RWPE2 (cell line): ENCODE measurements around the gene PAEP.

Experiments used
- ATAC-seq: fragments of 200-7000 bp; cut with Tn5 transposase; 3 replicates; pipeline ENCODE4 v1.9.1; 2021; ENCODE audit warnings: low read depth
- DNase-seq: peaks from one replicate; pipeline ENCODE4 v3.0.0-alpha.2; 2020; ENCODE audit warnings: low spot score
- H3K27ac ChIP-seq: fragments of 450-650 bp; 2 replicates; pipeline ENCODE4 v1.5.1; 2017; ENCODE audit warnings: mild to moderate bottlenecking; ENCODE audit not compliant: poor library complexity, severe bottlenecking
- H3K27me3 ChIP-seq: fragments of 250-450 bp; sonication (Bioruptor Pico); 2 replicates; pipeline ENCODE4 v1.5.1; 2021; ENCODE audit warnings: mild to moderate bottlenecking, moderate library complexity; ENCODE audit not compliant: insufficient read depth, poor library complexity, severe bottlenecking
- H3K36me3 ChIP-seq: fragments of 250-450 bp; sonication (Bioruptor Pico); 2 replicates; pipeline ENCODE4 v1.5.1; 2020; ENCODE audit warnings: low read depth, mild to moderate bottlenecking, moderate library complexity
- H3K4me1 ChIP-seq: fragments of 250-450 bp; sonication (Bioruptor Pico); 2 replicates; pipeline ENCODE4 v1.5.1; 2021; ENCODE audit warnings: mild to moderate bottlenecking, moderate library complexity; ENCODE audit not compliant: insufficient read depth, poor library complexity, severe bottlenecking
- H3K4me3 ChIP-seq: fragments of 250-450 bp; sonication (Bioruptor Pico); 2 replicates; pipeline ENCODE4 v1.5.1; 2021; ENCODE audit warnings: mild to moderate bottlenecking, moderate library complexity; ENCODE audit not compliant: severe bottlenecking
- H3K9me3 ChIP-seq: fragments of 250-450 bp; sonication (Bioruptor Pico); 2 replicates; pipeline ENCODE4 v1.5.1; 2021; ENCODE audit warnings: mild to moderate bottlenecking, moderate library complexity; ENCODE audit not compliant: severe bottlenecking
- CTCF ChIP-seq: fragments of 450-650 bp; IDR thresholded peaks from one replicate; pipeline ENCODE4 v1.5.1; 2017; ENCODE audit warnings: mild to moderate bottlenecking, moderate library complexity; ENCODE audit not compliant: poor library complexity, severe bottlenecking

PAEP gene

GRCh38 chr9:135514342-135515082 lies 47.0 kb upstream of the PAEP start:
- no peak for DNase-seq
- Histone ChIP-seq H3K4me1 (no peaks in the 10 kb centered on the region), H3K27ac (no peak overlapping the region), H3K27me3 (no peaks in the 10 kb centered on the region), H3K36me3 (no peaks in the 10 kb centered on the region), H3K4me3 (no peak overlapping the region), H3K9me3 (no peaks in the 10 kb centered on the region)
- no peak for TF ChIP-seq CTCF
- no peak for ATAC-seq

- ATAC-seq (no peak), DNase-seq (peak; percentile 39)
- no peak for TF ChIP-seq CTCF
- Histone ChIP-seq H3K4me3 (no peak overlapping the region), H3K27me3 (no peaks in the 10 kb centered on the region), H3K9me3 (no peaks in the 10 kb centered on the region), H3K4me1 (no peaks in the 10 kb centered on the region), H3K36me3 (no peaks in the 10 kb centered on the region), H3K27ac (no peak overlapping the region)
These were observed 46.2 kb upstream of the PAEP start for GRCh38 chr9:135515083-135515951.

- Histone ChIP-seq H3K27me3 (no peaks in the 10 kb centered on the region), H3K4me3 (no peak overlapping the region), H3K27ac (no peak overlapping the region), H3K4me1 (no peaks in the 10 kb centered on the region), H3K36me3 (no peaks in the 10 kb centered on the region), H3K9me3 (no peaks in the 10 kb centered on the region)
- TF ChIP-seq CTCF = no peak
- DNase-seq (peak; percentile 23), ATAC-seq (no peak)
These were observed 45.3 kb upstream of the PAEP start for GRCh38 chr9:135516132-135516860.

- TF ChIP-seq CTCF = no peak
- no peak for ATAC-seq
- Histone ChIP-seq H3K27me3 (no peaks in the 10 kb centered on the region), H3K27ac (no peak overlapping the region), H3K4me1 (no peaks in the 10 kb centered on the region), H3K4me3 (no peak overlapping the region), H3K9me3 (no peaks in the 10 kb centered on the region), H3K36me3 (no peaks in the 10 kb centered on the region)
- peak; percentile 4 for DNase-seq
These were observed 44.1 kb upstream of the PAEP start for GRCh38 chr9:135517407-135517822.
